ENCODE measurements around the gene ID3. TPM values are rescaled to one million over a fixed set of nuclear protein-coding genes. Genes with fewer than 3 reads are reported as not detected.

The ID3 gene
- polyA plus RNA-seq, 4 donors: 78.1 to 157 (median 125) TPM

- WGBS, 3 donors: 88 to 95% (median 88%) methylated on average over 4 of the region's 4 CpGs
These were observed 23.5 kb upstream of the ID3 start for GRCh38 chr1:23582820-23583219.

GRCh38 chr1:23581219-23581618, 21.9 kb upstream of the ID3 start:
- WGBS, 3 donors: 63 to 91% (median 87%) methylated on average over 8 of the region's 8 CpGs
- Histone ChIP-seq H3K27ac (ENCODE audit: low read depth in 1 of 3, low read length in 2 of 3) (peak overlapping the region in 2 of 3 donors; percentile 39 to 68), H3K4me3 (ENCODE audit: low read depth in 1 of 3, low read length in 3 of 3) (no peak overlapping the region), H3K9me3 (ENCODE audit: control insufficient read depth in 2 of 2, insufficient read depth in 1 of 2, low read depth in 1 of 2, low read length in 1 of 2) (no peaks in the 10 kb centered on the region), H3K36me3 (ENCODE audit: control insufficient read depth in 3 of 3, insufficient read depth in 2 of 3, low read depth in 1 of 3, low read length in 3 of 3) (no peaks in the 10 kb centered on the region), H3K4me1 (ENCODE audit: control insufficient read depth in 3 of 3, insufficient read depth in 2 of 3, low read depth in 1 of 3, low read length in 2 of 3) (peaks cover 6 to 16% (median 8%) of the 10 kb centered on the region in 3 donors), H3K27me3 (ENCODE audit: control insufficient read depth in 3 of 3, insufficient read depth in 3 of 3, low read length in 3 of 3) (no peaks in the 10 kb centered on the region)
- DNase-seq (peak in 1 of 2 donors; percentile 35), FAIRE-seq (no peak)

More at GRCh38 chr1:23582820-23583219, 23.5 kb upstream of the ID3 start:
- Histone ChIP-seq H3K27ac (ENCODE audit: low read depth in 1 of 3, low read length in 2 of 3) (no peak overlapping the region), H3K27me3 (ENCODE audit: control insufficient read depth in 3 of 3, insufficient read depth in 3 of 3, low read length in 3 of 3) (no peaks in the 10 kb centered on the region), H3K36me3 (ENCODE audit: control insufficient read depth in 3 of 3, insufficient read depth in 2 of 3, low read depth in 1 of 3, low read length in 3 of 3) (no peaks in the 10 kb centered on the region), H3K4me1 (ENCODE audit: control insufficient read depth in 3 of 3, insufficient read depth in 2 of 3, low read depth in 1 of 3, low read length in 2 of 3) (peaks cover 0 to 5% (median 4%) of the 10 kb centered on the region in 3 donors), H3K4me3 (ENCODE audit: low read depth in 1 of 3, low read length in 3 of 3) (no peak overlapping the region), H3K9me3 (ENCODE audit: control insufficient read depth in 2 of 2, insufficient read depth in 1 of 2, low read depth in 1 of 2, low read length in 1 of 2) (no peaks in the 10 kb centered on the region)
- FAIRE-seq: no peak
- no peak for DNase-seq

GRCh38 chr1:23578997-23579363, 19.7 kb upstream of the ID3 start:
- DNase-seq: no peak
- H3K36me3 ChIP-seq (ENCODE audit: control insufficient read depth in 3 of 3, insufficient read depth in 2 of 3, low read depth in 1 of 3, low read length in 3 of 3): no peaks in the 10 kb centered on the region
- peak overlapping the region in 1 of 3 donors; percentile 52 for H3K27ac ChIP-seq (ENCODE audit: low read depth in 1 of 3, low read length in 2 of 3)
- H3K9me3 ChIP-seq (ENCODE audit: control insufficient read depth in 2 of 2, insufficient read depth in 1 of 2, low read depth in 1 of 2, low read length in 1 of 2): no peaks in the 10 kb centered on the region
- FAIRE-seq: no peak
- no peak overlapping the region for H3K4me3 ChIP-seq (ENCODE audit: low read depth in 1 of 3, low read length in 3 of 3)
- WGBS, 3 donors: 79 to 87% (median 79%) methylated on average over 6 of the region's 6 CpGs
- no peaks in the 10 kb centered on the region for H3K27me3 ChIP-seq (ENCODE audit: control insufficient read depth in 3 of 3, insufficient read depth in 3 of 3, low read length in 3 of 3)
- H3K4me1 ChIP-seq (ENCODE audit: control insufficient read depth in 3 of 3, insufficient read depth in 2 of 3, low read depth in 1 of 3, low read length in 2 of 3): peaks cover 6 to 16% (median 8%) of the 10 kb centered on the region in 3 donors

GRCh38 chr1:23578311-23578996, 19.2 kb upstream of the ID3 start:
- H3K4me3 ChIP-seq (ENCODE audit: low read depth in 1 of 3, low read length in 3 of 3): no peak overlapping the region
- FAIRE-seq: no peak
- H3K36me3 ChIP-seq (ENCODE audit: control insufficient read depth in 3 of 3, insufficient read depth in 2 of 3, low read depth in 1 of 3, low read length in 3 of 3): no peaks in the 10 kb centered on the region
- DNase-seq: no peak
- no peaks in the 10 kb centered on the region for H3K27me3 ChIP-seq (ENCODE audit: control insufficient read depth in 3 of 3, insufficient read depth in 3 of 3, low read length in 3 of 3)
- H3K27ac ChIP-seq (ENCODE audit: low read depth in 1 of 3, low read length in 2 of 3): peak overlapping the region in 1 of 3 donors; percentile 52
- no peaks in the 10 kb centered on the region for H3K9me3 ChIP-seq (ENCODE audit: control insufficient read depth in 2 of 2, insufficient read depth in 1 of 2, low read depth in 1 of 2, low read length in 1 of 2)
- peaks cover 6 to 16% (median 8%) of the 10 kb centered on the region in 3 donors for H3K4me1 ChIP-seq (ENCODE audit: control insufficient read depth in 3 of 3, insufficient read depth in 2 of 3, low read depth in 1 of 3, low read length in 2 of 3)
- 68 to 86% (median 69%) methylated on average over 4 of the region's 4 CpGs for WGBS, 3 donors

GRCh38 chr1:23577056-23578004, 18.0 kb upstream of the ID3 start:
- H3K4me1 ChIP-seq (ENCODE audit: control insufficient read depth in 3 of 3, insufficient read depth in 2 of 3, low read depth in 1 of 3, low read length in 2 of 3): peaks cover 6 to 16% (median 8%) of the 10 kb centered on the region in 3 donors
- H3K4me3 ChIP-seq (ENCODE audit: low read depth in 1 of 3, low read length in 3 of 3): no peak overlapping the region
- H3K36me3 ChIP-seq (ENCODE audit: control insufficient read depth in 3 of 3, insufficient read depth in 2 of 3, low read depth in 1 of 3, low read length in 3 of 3): no peaks in the 10 kb centered on the region
- DNase-seq: peak; percentile 67 to 77
- H3K27ac ChIP-seq (ENCODE audit: low read depth in 1 of 3, low read length in 2 of 3): peak overlapping the region in 2 of 3 donors; percentile 39 to 88
- FAIRE-seq: no peak
- no peaks in the 10 kb centered on the region for H3K9me3 ChIP-seq (ENCODE audit: control insufficient read depth in 2 of 2, insufficient read depth in 1 of 2, low read depth in 1 of 2, low read length in 1 of 2)
- no peaks in the 10 kb centered on the region for H3K27me3 ChIP-seq (ENCODE audit: control insufficient read depth in 3 of 3, insufficient read depth in 3 of 3, low read length in 3 of 3)
- 23 to 31% (median 26%) methylated on average over 11 of the region's 11 CpGs for WGBS, 3 donors

GRCh38 chr1:23576338-23577055, 17.2 kb upstream of the ID3 start:
- Histone ChIP-seq H3K9me3 (ENCODE audit: control insufficient read depth in 2 of 2, insufficient read depth in 1 of 2, low read depth in 1 of 2, low read length in 1 of 2) (no peaks in the 10 kb centered on the region), H3K4me3 (ENCODE audit: low read depth in 1 of 3, low read length in 3 of 3) (no peak overlapping the region), H3K4me1 (ENCODE audit: control insufficient read depth in 3 of 3, insufficient read depth in 2 of 3, low read depth in 1 of 3, low read length in 2 of 3) (peaks cover 6 to 16% (median 8%) of the 10 kb centered on the region in 3 donors), H3K36me3 (ENCODE audit: control insufficient read depth in 3 of 3, insufficient read depth in 2 of 3, low read depth in 1 of 3, low read length in 3 of 3) (no peaks in the 10 kb centered on the region), H3K27ac (ENCODE audit: low read depth in 1 of 3, low read length in 2 of 3) (peak overlapping the region in 2 of 3 donors; percentile 39 to 65), H3K27me3 (ENCODE audit: control insufficient read depth in 3 of 3, insufficient read depth in 3 of 3, low read length in 3 of 3) (no peaks in the 10 kb centered on the region)
- WGBS, 3 donors: 81 to 90% (median 89%) methylated on average over 7 of the region's 7 CpGs
- DNase-seq (no peak), FAIRE-seq (no peak)

GRCh38 chr1:23575226-23575810, 16.0 kb upstream of the ID3 start:
- WGBS, 3 donors: 74 to 91% (median 85%) methylated on average over 4 to 5 of the region's 5 CpGs
- no peak for FAIRE-seq
- H3K4me3 ChIP-seq (ENCODE audit: low read depth in 1 of 3, low read length in 3 of 3): no peak overlapping the region
- no peak overlapping the region for H3K27ac ChIP-seq (ENCODE audit: low read depth in 1 of 3, low read length in 2 of 3)
- DNase-seq: no peak
- H3K4me1 ChIP-seq (ENCODE audit: control insufficient read depth in 3 of 3, insufficient read depth in 2 of 3, low read depth in 1 of 3, low read length in 2 of 3): peaks cover 6 to 16% (median 8%) of the 10 kb centered on the region in 3 donors
- no peaks in the 10 kb centered on the region for H3K36me3 ChIP-seq (ENCODE audit: control insufficient read depth in 3 of 3, insufficient read depth in 2 of 3, low read depth in 1 of 3, low read length in 3 of 3)
- no peaks in the 10 kb centered on the region for H3K9me3 ChIP-seq (ENCODE audit: control insufficient read depth in 2 of 2, insufficient read depth in 1 of 2, low read depth in 1 of 2, low read length in 1 of 2)
- no peaks in the 10 kb centered on the region for H3K27me3 ChIP-seq (ENCODE audit: control insufficient read depth in 3 of 3, insufficient read depth in 3 of 3, low read length in 3 of 3)

Measured in small intestine (tissue), 7 donors.